GM18870 (cell line): ENCODE measurements around the gene SLC29A1.
"Not testable (repeated sequence)": the region's sequence is repeated elsewhere in the genome, so short reads cannot be mapped to it uniquely, and the experiment has no call there.

Experiments used
- ATAC-seq: cut with Tn5 transposase; IDR thresholded peaks from one replicate; pipeline ENCODE4 v1.9.1; 2021; ENCODE audit warnings: moderate library complexity; ENCODE audit not compliant: unreplicated experiment

Gene SLC29A1

GRCh38 chr6:44223319-44224028, at the start of gene SLC29A1:
Gene SLC29A1, plus strand, starts transcription at chr6:44223595. Its CDS starts 3,719 bp downstream, at chr6:44227314.
- no peak for ATAC-seq

- ATAC-seq = no peak
These were observed 47.1 kb upstream of the SLC29A1 start for GRCh38 chr6:44176130-44176761.

- no peak for ATAC-seq
These were observed 46.5 kb upstream of the SLC29A1 start for GRCh38 chr6:44176762-44177509.

GRCh38 chr6:44177691-44178423, 45.5 kb upstream of the SLC29A1 start:
- ATAC-seq = no peak

- ATAC-seq = no peak
These were observed 44.8 kb upstream of the SLC29A1 start for GRCh38 chr6:44178424-44179071.

- ATAC-seq = no peak
These were observed 44.3 kb upstream of the SLC29A1 start for GRCh38 chr6:44179072-44179536.

GRCh38 chr6:44179648-44180047, 43.7 kb upstream of the SLC29A1 start:
- ATAC-seq = no peak

GRCh38 chr6:44180406-44180805, 43.0 kb upstream of the SLC29A1 start:
- ATAC-seq = no peak

GRCh38 chr6:44180886-44181285, 42.5 kb upstream of the SLC29A1 start:
- ATAC-seq = no peak

- not testable (repeated sequence) for ATAC-seq
These were observed 41.6 kb upstream of the SLC29A1 start for GRCh38 chr6:44181784-44182183.

GRCh38 chr6:44182911-44183390, 40.4 kb upstream of the SLC29A1 start:
- ATAC-seq = no peak

GRCh38 chr6:44183783-44184182, 39.6 kb upstream of the SLC29A1 start:
- ATAC-seq = no peak

GRCh38 chr6:44185356-44185755, 38.0 kb upstream of the SLC29A1 start:
- not testable (repeated sequence) for ATAC-seq

- no peak for ATAC-seq
These were observed 37.3 kb upstream of the SLC29A1 start for GRCh38 chr6:44185953-44186634.

- no peak for ATAC-seq
These were observed 36.8 kb upstream of the SLC29A1 start for GRCh38 chr6:44186635-44187025.

- no peak for ATAC-seq
These were observed 34.6 kb upstream of the SLC29A1 start for GRCh38 chr6:44188819-44189218.

GRCh38 chr6:44189257-44189656, 34.1 kb upstream of the SLC29A1 start:
- ATAC-seq = no peak

GRCh38 chr6:44190715-44191114, 32.7 kb upstream of the SLC29A1 start:
- ATAC-seq = no peak

GRCh38 chr6:44192428-44193041, 30.9 kb upstream of the SLC29A1 start:
- no peak for ATAC-seq
